SHP77 treated with DMSO at 0.1 percent for 48 hours (cell line): ENCODE data around the gene RPP25L.

Experiments
- DNase-seq: peaks from one replicate; lab custom pipeline; 2025; lab: John Stamatoyannopoulos, UW

RPP25L gene

DNA sequence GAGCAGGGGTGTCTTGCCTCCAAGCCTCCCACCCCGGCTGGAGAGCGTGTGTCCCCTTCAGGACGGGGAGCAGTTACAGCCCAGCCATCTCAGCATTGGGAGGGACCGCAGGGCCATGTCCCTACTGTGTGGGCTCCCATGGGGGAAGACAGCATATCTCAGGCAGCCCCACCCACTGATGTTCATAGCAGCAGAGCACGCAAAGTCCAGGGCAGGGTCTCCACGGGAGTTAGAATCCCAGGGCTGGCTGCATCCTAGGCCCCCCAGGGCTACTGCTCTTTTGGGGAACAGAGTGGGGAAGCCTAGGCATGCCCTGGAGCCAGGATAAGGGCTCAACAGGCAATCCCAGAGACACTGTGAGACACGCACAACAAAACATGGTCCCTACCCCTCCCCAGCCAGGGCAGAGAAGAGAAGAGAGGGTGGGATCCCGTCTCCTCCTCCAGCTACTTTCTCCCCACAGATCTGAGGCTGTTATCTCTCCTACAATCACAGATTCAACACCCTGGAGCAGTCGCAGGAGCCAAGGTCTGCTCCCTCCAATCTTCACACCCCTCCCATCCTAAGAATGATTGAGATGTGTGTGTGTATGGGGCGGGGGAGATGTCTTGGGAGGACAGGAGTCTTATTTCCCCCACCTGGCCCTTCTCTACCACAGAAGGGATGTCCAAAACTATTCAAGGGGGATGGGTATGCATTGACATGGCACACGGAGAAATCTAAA, 25.8 kb downstream of the RPP25L start:
- DNase-seq: no peak

DNA sequence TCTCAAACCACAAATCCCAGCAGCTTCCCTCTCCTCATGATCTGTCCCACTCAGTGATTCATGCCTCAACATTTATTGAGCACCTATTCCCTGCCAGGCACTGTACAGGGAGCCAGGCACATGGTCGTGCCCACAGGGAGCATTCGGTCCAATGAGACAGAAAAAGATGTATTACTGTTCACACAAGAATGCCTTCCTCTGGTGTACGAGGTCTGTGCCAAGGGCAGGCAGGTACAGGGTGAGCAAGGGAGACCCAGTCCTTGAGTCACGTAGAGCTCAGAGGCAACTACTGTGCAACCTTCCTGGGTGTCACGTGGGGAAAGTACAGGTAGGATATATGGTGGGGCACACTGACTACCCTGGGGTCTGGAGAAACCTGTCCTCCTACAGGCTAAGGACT, 26.9 kb downstream of the RPP25L start:
- no peak for DNase-seq

DNA sequence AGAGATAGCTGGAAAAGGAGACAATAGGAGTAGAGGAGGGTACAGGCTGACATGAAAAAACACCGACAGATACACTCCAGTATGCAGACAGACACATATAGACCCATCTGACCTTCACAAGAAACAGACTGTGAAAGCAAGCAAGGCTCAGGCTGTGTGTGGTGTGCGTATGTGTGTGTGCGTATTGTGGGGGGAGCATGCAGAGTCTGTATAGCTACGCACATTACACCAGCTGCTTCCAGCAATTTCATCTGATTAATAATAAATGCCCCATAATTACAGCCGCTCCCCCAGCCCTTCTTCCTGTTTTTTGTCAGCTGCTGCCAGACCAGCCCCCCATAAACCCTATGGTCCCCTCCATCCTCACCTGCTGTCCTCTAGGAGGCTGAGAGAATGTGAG, 29.1 kb downstream of the RPP25L start:
- no peak for DNase-seq

DNA sequence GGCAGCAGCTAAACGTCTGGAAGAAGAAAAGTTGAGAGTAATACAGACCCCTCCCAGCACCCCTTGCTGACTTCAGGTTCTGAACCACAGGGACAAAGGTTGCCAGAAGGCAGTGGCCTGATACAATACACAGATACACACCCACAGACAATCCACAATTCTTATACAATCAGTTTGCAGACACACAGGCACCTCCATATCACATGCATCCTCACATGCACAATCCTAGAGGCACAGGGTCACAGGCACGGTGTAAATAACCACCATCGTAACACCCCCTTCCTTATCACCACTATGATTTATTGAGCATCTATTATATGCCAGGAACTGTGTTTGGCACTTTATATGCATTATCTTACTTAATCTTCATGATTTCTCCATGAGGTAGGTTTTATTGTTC, 30.6 kb downstream of the RPP25L start:
- no peak for DNase-seq

DNA sequence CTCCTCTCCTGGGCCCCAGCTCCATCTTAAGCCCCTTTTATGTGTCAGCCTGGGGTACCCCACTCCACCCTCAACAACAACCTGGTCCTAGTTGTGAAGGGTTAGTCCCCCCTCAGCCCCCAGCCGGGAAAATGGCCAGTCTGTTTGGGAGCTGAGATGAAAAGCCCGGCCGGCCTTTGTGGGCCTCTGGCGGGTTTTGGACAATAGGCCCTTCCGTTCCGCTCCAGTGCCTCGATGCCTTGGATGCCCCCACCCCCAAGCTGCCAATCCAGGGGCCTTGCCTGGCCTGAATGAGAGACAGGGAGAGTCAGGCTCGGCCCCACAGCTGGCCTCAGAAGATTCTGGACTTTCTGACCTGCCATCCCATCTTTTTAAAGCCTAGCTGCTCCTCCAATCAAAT, 31.5 kb downstream of the RPP25L start:
- DNase-seq: no peak

DNA sequence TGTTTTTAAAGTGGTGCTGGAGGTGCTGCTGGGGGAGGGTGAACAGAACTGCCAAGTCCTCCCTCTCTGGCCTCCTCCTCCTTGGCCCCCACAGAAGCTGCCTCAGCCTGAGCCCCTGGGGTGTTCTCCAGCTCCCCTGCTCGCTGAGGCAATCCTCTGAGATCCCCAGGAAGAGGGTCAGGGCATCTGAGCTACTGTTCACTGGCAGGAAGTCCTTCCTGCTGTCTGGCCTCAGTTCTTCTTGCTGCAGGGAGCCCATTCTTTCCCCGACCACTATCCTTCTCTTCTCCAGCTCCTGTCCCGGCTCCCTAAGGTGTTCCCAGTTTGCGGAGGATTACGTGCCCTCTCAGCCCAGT, 32.1 kb downstream of the RPP25L start:
- no peak for DNase-seq

DNA sequence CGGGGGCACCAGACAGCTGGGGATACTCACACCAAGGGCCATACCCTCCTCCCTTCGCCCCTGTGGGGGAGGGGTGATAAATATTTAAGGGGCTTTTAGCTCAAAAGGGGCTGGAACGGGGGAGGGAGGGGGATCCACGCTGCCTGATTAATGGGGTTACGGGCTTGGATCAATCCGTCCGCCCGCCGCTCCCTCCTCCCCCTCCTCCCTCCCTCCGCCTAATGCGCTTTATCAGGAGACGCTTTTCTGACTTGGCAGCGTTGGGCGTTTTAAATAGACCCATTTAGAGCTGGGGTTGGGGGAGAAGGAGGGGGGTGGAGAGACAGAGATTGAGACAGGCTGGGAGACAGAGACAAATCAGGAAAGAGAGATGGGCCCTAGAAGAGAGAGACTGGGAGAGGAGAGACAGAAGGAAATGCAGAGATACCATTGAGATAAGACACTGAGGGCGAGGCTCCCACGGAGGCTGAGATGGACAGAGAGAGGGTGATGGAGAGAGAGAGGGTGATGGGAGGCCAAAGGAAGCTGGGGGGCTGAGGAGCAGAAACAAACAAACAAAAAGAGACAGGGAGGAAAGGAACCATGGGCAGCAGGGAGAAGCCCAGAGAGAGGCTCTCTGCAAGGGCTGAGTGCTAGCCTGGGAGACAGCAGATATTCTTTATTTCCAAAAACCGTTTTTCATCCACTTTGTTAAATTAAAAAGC, 32.6 kb downstream of the RPP25L start:
- no peak for DNase-seq

DNA sequence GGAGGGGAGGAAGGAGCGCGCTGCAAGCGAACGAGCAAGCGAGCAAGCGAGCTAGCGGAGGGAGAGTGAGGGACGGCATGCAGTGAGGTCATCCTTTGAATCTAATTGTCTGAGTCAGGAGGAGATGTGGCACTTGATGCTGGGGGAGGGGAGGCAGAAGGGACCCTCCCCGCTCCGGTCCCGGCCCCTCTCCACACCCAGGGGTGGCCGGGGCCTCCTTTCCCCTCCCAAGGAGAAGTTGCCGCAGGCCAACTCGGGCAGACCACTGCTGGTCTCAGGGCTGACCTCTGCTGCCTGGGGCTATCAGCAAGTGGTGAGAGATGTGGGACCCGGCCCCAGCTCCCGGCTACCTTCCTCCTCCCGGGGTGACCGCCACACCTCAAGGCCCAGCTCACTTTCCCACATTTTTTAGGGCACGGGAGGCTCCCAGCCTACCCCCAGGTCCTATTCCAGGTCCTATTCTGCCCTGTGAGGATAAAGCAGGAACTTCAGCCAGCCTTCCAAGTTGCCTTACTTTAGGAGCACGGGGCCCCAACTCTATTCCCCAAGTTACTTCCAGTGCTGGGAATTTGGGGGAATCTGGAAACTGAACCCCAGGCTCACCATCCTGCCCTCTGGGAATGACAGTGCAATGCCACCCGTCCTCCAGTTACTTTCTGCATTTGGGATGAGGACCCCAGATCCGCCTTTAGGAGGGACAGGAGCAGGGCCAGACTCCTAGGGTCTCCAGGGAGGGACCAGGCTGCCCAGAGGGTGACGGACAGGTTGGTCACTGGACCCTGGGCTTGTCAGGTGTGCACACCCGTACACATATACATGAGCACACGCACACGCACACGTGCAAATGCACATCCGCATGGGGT, 33.4 kb downstream of the RPP25L start:
- no peak for DNase-seq

DNA sequence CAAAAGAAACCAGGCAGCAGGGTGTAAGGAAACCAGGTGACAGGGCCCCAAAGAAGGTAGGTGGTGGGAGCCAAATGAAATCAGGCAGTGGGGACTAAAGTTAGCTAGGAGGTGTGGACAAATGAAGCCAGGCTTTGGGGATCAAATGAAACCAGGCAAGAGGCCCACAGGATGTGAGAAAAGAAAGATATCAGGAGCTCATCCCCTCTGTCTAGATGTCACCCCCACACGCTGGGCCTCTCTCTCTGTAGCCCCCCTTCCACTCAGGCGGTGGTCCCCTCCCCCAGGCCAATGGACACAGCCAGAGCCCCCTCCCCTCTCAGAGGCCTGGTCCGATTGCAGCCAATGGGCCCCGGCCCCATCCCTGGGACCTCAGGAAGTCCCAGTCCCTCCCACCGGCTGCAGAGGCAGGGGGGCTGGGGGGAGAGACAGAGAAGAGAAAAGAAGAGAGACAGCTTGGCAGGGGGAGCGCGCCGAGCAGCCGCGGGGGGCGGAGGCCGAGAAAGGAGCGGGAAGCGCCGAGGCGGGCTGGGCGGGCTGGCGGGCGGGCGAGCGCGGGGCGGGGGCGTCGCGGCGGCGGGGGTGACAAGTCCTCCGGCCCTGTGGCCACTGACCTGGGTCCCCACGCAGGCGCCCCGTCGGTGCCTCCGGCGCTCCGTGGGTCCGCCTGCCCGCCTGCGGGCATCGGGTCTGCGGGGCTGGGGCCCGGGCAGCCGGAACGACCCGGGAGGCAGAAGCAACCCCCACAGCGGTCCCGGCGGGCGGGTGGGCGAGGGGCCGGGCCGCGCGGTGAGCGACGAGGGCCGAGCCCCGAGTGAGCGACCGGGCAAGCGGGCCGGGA, 34.3 kb downstream of the RPP25L start:
- no peak for DNase-seq

DNA sequence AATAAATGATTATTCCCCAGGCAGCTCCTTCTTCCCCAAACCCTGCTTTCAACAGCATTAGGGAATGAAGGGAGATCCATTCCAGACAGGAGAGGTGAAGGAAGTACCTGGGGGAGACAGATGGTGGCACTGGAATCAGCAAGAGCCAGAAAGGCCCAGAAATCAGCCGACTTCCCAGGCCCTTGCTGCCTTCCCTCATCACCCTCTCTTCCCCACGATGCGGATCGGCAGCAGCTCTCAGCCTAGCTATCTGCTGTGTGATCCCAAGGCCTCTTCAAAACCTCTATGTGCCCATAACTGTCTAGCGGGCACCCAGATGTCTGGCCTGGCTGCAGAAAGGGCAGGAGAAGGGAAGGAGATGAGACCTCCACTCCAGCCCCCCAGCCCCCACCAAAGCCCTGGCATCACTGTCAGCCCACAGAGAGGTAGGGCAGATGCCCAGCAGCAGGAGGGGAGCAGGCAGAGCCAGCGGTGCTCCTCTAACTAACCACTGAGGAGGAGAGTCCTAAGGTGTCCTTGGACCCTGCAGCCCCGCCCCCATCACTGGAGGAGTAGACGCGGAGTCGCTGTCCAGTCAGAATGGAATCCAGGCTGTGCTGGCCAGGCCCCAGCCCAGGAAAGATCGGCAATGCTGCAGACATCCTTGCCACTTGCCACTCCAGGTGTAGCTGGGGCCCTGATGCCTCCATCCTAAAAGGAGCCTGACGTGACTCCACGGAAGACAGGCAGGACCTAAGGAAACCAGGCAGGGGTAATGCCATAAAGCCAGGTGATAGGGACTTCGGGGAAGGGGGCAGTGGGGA, 35.1 kb downstream of the RPP25L start:
- no peak for DNase-seq

DNA sequence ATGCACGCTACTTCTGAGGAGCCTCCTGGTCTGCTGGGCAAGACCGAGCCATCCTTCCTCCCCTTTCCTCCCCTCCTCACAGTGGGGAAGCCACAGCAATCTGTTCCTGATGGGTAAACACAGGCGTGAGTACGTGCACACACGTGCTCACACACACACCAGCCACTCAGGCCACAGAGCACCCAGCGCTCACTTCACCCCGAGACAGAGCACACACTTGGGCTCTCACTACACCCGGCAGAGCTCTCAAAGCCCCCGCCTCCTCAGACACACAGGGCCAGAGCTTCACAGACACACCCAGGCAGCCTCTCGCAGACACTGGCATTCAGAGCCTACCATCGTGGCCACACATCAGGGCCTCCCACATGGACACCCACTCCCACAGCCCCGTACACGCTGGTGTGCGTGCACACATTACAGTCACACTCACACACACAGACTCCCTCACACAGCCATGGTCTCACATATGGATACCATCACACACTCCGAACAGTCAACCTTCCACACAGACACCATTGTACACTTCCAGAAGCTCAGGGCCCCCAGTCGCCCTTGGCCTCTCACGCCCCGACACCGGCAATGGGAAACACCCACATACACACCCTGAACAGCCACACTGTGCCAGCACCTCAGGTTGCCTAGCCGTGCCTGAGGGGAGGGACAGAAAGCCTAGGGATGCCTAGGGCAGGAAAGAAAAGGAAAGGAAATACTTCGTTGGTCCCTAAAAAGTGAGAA, 35.9 kb downstream of the RPP25L start:
- no peak for DNase-seq

DNA sequence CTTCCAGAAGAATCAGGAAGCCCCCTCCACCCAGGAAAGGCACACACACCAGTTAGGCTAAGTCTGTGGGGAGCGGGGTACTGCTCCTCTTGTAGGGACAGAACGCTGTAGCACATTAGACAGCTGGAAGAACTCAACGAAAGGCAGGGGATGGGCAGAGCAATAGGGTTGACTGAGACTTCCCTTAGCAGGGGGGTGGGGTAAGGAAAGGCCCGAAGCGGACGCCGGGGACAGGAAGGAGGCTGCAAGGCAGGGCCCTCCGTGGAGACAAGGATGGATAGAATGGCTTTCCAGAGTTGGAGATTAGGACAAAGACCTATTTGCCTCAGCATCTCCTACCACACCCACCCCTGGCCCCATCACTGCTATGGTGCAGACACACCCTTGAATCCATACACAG, 36.7 kb downstream of the RPP25L start:
- DNase-seq: no peak

DNA sequence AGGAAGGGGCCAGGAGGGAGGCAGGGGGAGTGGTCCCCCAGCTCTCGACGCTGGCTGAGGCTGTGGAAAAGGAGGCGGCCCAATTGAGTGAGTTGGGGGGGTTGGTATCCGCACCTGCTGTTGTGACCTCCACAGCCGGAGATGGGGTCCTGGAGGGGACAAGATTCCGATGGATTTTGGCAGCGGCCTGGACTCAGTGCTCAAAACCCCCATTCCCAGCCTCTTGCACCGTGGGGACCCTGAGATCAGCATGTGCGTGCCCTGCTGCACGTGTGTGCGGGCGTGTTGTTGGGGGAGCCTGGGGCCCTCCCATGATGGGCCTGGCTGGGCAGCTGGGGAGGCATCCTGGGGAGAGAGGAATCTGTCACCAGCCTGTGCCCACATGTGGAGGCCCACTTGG, 37.3 kb downstream of the RPP25L start:
- no peak for DNase-seq

DNA sequence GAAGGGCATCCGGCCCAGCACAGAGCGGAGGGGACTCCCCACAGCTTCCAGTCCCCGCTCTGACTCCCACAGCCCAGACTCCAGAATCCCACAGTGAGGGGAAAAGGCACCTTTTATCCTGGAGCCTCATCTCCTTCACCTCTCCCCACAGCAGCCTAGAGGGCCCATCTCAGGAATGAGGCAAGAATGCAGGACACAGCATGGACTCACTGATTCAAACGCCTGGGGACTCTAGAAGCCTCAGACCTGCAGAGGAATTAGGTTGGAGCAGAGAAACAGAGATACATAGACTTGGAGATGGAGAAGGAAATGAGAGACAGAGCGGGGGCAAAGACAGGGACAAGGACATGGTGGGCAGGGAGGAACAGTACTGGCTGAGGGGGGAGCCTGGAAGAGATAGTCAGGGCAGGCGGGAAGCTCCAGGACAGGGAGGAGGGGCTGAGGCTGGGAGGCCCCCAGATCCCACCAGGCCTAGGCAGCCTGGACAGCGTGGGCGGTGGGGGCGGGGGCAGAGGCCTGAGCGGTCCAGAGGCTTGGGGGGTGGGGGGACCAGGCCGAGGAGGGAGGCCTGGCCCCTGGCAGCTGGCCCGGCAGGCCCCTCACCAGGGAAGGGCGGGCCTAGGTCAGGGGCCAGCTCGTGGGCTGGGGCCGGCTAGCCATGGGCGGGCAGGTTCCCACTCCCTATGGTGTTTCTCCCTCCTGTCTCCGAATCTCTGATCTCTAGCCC, 38.1 kb downstream of the RPP25L start:
- DNase-seq: no peak

DNA sequence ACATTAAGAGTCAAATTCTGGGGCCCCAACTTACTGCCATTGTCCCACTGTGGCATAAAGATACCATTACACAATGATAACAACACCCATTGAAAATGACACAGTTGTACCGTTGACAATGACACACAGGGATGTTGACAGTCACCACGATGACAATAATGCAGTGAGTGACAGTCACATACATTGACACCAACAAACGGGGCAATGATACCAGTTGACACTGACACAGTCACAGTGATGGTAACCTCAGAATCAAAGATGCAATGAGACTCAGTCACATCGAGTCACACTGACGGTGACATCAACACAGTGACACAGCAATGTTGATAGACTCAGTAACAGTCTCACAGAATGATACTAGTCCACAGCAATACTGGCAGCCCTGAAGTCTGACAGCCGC, 39.3 kb downstream of the RPP25L start:
- no peak for DNase-seq

DNA sequence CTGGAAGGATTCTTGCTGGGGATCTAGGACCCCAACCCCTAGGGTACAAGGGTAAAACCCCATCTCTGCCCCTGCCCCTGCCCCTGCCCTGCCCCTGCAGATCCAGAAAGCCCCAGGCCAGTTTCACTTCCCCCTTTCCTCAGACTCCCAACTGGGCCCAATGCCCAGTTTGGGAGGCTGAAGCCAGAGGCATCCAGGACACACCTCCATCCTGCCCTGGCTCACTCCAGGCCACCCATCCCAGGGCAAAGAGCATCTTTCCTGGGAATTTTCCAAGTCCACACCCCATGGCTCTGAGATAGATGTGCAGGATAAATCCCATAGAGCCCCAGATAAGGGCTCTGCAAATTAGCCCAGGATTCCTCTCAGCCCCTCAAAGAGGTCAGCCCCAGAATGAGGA, 39.8 kb downstream of the RPP25L start:
- no peak for DNase-seq

DNA sequence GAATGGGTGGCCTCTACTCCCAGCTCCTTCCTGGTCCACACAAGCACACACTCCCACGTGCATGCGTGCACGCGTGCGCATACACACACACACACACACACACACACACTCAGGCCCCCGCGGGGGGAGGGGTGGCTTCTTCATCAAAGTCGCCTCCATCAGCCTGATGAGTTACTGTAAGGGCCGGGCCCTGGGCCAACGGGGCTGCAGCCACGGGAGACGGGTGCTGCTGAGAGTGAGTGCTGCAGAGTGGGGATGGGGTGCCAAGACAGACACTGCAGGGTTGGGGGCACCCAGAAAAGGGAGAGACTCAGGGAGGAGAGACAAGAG, 40.5 kb downstream of the RPP25L start:
- DNase-seq: no peak

DNA sequence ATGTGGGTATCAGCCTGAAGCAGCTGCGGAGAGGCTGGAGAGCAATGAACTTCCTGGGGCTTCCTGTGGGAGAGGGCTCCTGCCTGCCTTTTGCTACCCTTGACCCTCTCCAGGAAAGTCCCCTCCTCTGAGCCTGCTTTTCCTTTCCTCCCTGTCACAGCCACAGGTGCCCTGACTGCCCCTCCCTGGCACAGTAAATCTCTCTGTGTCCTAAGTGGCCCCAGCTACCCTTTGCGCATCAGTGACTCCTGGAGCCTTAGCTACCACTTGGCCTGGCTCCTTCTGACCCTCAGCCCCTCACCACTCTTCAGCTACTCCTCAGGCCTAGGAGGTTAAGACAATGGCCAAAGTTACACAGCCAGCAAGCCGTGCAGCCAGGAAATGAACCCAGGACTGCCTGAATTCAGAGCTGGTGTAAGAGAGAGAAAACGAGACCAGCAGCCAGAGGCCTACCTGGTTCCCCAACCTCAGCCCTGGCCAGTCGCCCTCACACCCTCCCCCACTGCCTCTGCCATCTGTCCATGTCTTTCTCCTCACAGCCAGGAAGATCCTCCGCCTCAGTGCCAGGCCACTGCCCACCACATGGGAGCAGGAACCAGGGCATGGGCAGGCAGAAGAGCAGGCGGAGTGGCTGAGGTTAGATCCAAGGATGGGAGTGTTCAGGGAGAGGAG, 41.0 kb downstream of the RPP25L start:
- no peak for DNase-seq

DNA sequence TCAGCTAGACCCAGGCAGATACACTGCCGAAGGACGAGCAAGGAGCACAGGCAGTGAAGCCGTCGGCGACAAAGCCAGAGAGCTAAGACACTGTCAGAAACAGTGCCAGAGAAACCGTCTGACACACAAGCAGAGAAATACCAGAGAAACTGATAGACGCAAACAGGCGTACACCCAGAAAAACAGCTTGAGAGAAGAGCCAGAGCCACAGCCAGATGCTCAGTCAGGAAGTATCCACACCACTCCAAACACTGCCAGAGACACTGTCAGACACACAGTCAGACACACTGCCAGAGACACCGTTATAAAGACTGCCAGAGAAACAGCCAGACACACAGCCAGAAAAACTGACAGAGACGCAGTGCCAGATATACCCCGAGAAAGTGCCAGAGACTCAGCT, 41.5 kb downstream of the RPP25L start:
- no peak for DNase-seq

DNA sequence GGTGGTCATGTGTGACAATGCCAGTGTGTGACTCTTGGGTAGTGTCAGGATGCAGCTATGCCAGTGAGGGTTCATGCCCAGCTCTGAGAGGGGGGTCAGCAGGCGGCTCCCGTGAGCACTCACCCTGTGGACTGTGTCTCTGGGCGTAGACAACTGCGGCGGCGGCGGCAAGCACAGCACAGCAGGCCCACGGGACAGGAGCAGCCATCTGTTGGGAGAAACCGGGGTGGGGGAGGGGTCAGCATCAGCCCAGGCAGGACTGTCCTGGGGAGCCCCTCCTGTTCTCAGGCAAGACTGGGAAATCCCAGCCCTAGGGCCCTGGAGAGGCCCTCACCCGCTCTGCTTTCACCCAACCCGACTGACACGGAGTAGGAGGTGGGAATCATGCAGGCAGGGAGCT, 43.1 kb downstream of the RPP25L start:
- no peak for DNase-seq
